ENCODE results near the gene STX16.

DNA sequence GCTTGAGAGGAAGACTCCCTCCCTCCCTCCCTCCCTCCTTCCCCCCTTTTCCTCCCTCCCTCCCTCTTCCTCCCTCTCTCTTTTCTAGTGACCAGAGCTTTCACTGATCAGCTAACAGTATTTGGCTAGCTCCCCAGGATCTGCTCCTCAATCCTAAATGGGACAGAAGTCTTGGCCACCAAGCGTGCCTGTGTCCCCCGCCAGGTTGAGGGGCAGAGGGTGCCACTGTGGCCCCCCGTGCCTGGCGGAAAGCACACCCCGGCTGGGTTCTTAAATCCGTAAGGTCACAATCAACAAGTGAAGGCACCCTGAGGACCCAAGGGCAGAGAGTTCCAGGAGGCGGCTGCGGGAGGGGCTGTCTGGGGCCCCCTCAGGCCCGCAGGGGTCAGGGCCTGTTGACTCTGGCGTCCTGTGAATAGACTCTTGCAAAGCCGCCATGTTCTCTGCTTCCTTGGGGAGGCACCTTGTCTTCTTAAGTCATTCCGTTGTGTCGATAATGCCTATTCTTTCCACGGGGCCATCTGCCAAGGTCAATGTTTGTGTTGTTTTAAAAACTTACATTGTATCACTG lies 38.9 kb upstream of the STX16 start:
- TF ChIP-seq, protein P1, sequence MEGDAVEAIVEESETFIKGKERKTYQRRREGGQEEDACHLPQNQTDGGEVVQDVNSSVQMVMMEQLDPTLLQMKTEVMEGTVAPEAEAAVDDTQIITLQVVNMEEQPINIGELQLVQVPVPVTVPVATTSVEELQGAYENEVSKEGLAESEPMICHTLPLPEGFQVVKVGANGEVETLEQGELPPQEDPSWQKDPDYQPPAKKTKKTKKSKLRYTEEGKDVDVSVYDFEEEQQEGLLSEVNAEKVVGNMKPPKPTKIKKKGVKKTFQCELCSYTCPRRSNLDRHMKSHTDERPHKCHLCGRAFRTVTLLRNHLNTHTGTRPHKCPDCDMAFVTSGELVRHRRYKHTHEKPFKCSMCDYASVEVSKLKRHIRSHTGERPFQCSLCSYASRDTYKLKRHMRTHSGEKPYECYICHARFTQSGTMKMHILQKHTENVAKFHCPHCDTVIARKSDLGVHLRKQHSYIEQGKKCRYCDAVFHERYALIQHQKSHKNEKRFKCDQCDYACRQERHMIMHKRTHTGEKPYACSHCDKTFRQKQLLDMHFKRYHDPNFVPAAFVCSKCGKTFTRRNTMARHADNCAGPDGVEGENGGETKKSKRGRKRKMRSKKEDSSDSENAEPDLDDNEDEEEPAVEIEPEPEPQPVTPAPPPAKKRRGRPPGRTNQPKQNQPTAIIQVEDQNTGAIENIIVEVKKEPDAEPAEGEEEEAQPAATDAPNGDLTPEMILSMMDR (conservative IDR thresholded peaks at IDR 0.05): no peak
- TF ChIP-seq ZFX (IDR thresholded peaks at IDR 0.05): no peak
